ENCODE data around the gene TP53.

DNA sequence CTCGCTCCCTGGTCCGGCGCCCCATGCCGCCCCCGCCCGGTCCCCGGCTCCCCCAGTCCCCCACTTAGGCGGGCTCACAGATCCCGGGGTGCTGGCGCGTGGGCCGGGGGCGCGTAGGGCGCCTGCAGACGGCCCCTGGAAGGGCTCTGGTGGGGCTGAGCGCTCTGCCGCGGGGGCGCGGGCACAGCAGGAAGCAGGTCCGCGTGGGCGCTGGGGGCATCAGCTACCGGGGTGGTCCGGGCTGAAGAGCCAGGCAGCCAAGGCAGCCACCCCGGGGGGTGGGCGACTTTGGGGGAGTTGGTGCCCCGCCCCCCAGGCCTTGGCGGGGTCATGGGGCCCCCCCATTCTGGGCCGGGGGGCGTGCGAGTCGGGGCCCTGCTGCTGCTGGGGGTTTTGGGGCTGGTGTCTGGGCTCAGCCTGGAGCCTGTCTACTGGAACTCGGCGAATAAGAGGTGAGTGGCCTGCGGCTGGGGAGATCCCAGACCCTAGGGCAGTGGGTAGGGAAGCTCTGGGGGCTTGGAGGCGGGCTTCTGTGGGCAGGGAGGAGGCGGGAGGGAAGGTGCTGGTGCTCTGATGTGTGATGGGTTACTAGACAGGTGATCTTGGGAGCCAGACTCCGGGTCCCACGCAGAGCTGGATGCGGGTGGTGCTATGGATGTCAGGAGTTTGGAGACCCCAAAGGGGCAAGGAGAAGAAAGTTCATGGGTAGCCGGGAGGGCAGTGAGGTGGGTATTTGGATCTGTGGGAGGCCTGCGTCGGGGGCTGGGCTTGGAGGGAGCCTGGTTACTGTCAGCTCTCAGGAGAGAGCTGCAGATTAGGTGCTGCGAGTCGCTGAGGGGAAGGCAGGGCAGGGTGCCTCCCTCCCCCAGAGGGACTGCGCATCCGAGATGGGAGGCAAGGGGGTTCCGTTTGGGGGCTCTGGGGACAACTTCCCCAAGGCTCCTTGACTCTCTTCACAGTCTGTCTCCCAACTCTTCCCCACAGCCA lies 18.3 kb upstream of the TP53 start:
- no peak for TF ChIP-seq SREBF2 (IDR thresholded peaks at IDR 0.05)
- no peak for TF ChIP-seq POLR2A (IDR thresholded peaks at IDR 0.05; ENCODE audit: low read length)
- no peak for TF ChIP-seq CHD2 (IDR thresholded peaks at IDR 0.05; ENCODE audit: low read length, partially characterized antibody)
- TF ChIP-seq USF2 (IDR thresholded peaks at IDR 0.05) = no peak
- no peak for TF ChIP-seq KDM1A (IDR thresholded peaks at IDR 0.05; ENCODE audit: low read depth)
- no peak for TF ChIP-seq RFX5 (IDR thresholded peaks at IDR 0.05)
- TF ChIP-seq SMC3 (IDR thresholded peaks at IDR 0.05) = no peak
- TF ChIP-seq, protein P1, sequence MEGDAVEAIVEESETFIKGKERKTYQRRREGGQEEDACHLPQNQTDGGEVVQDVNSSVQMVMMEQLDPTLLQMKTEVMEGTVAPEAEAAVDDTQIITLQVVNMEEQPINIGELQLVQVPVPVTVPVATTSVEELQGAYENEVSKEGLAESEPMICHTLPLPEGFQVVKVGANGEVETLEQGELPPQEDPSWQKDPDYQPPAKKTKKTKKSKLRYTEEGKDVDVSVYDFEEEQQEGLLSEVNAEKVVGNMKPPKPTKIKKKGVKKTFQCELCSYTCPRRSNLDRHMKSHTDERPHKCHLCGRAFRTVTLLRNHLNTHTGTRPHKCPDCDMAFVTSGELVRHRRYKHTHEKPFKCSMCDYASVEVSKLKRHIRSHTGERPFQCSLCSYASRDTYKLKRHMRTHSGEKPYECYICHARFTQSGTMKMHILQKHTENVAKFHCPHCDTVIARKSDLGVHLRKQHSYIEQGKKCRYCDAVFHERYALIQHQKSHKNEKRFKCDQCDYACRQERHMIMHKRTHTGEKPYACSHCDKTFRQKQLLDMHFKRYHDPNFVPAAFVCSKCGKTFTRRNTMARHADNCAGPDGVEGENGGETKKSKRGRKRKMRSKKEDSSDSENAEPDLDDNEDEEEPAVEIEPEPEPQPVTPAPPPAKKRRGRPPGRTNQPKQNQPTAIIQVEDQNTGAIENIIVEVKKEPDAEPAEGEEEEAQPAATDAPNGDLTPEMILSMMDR (IDR thresholded peaks at IDR 0.05) = no peak
- TF ChIP-seq REST (IDR thresholded peaks at IDR 0.05) = no peak
- no peak for TF ChIP-seq NR3C1 (IDR thresholded peaks at IDR 0.05)
- TF ChIP-seq BHLHE40 (IDR thresholded peaks at IDR 0.05; ENCODE audit: low read depth, low read length) = no peak
- TF ChIP-seq NPAS2 (CRISPR knock-in tag; IDR thresholded peaks at IDR 0.05; ENCODE audit: borderline replicate concordance) = no peak
- TF ChIP-seq PBX3 (IDR thresholded peaks at IDR 0.05) = no peak

Data from A549 (cell line).